GM06990 (cell line): ENCODE measurements around the gene SCAF4.

Experiments used
- DNase-seq: peaks from one replicate; pipeline ENCODE4 v3.0.0-alpha.2; 2011; ENCODE audit not compliant: insufficient read length; ENCODE audit errors: extremely low read depth
- H3K27me3 ChIP-seq: replicated peaks from 2 replicates; pipeline ENCODE4 v1.6.0; 2011; ENCODE audit warnings: low read length; ENCODE audit not compliant: control insufficient read depth, insufficient read depth
- H3K36me3 ChIP-seq: 2 replicates; pipeline ENCODE4 v1.5.1; 2011; ENCODE audit warnings: low read length; ENCODE audit not compliant: control insufficient read depth, insufficient read depth
- H3K4me3 ChIP-seq: replicated peaks from 2 replicates; pipeline ENCODE4 v1.5.1; 2011; ENCODE audit warnings: low read depth, mild to moderate bottlenecking, control low read depth, low read length
- TF ChIP-seq, protein P1 (sequence below): IDR thresholded peaks from 2 replicates; pipeline ENCODE4 v1.5.1; 2011; ENCODE audit warnings: low read length, control low read depth, mild to moderate bottlenecking, inconsistent platforms; ENCODE audit not compliant: insufficient read depth, poor library complexity, severe bottlenecking

SCAF4 gene

GRCh38 chr21:31708541-31708940, 23.4 kb downstream of the SCAF4 start:
- Histone ChIP-seq H3K36me3 (no peaks in the 10 kb centered on the region; the same call in none of the 2 replicates), H3K4me3 (no peak overlapping the region), H3K27me3 (no peaks in the 10 kb centered on the region)
- no peak for DNase-seq
- TF ChIP-seq, protein P1, sequence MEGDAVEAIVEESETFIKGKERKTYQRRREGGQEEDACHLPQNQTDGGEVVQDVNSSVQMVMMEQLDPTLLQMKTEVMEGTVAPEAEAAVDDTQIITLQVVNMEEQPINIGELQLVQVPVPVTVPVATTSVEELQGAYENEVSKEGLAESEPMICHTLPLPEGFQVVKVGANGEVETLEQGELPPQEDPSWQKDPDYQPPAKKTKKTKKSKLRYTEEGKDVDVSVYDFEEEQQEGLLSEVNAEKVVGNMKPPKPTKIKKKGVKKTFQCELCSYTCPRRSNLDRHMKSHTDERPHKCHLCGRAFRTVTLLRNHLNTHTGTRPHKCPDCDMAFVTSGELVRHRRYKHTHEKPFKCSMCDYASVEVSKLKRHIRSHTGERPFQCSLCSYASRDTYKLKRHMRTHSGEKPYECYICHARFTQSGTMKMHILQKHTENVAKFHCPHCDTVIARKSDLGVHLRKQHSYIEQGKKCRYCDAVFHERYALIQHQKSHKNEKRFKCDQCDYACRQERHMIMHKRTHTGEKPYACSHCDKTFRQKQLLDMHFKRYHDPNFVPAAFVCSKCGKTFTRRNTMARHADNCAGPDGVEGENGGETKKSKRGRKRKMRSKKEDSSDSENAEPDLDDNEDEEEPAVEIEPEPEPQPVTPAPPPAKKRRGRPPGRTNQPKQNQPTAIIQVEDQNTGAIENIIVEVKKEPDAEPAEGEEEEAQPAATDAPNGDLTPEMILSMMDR: no peak

- H3K4me3 ChIP-seq: no peak overlapping the region
- DNase-seq: no peak
- H3K27me3 ChIP-seq: no peaks in the 10 kb centered on the region
- TF ChIP-seq, protein P1: no peak
- H3K36me3 ChIP-seq: no peaks in the 10 kb centered on the region; the same call in none of the 2 replicates
These were observed 24.4 kb downstream of the SCAF4 start for GRCh38 chr21:31707499-31707898.

DNA sequence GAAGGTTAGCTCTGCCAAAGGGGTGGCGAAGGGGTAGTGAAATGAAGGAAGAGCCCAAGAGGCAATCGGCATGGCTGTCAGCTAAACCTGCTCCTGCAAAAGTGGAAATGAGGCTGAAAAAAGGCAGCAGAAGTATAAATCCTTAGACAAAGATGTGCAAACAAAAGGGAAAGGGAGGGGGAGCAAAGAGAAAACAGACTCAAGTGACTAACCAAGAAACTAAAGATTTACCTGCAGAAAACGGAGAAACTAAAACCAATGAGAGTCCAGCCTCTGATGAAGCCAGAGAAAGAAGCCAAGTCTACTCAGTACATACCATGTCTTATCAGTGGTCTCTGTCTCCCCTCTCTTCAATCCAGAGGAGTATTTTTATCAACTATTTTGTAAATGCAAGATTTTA, 25.4 kb downstream of the SCAF4 start:
- Histone ChIP-seq H3K27me3 (no peaks in the 10 kb centered on the region), H3K4me3 (no peak overlapping the region), H3K36me3 (peaks cover 2% of the 10 kb centered on the region; the same call in 1 of the 2 replicates)
- no peak for DNase-seq
- TF ChIP-seq, protein P1: no peak

DNA sequence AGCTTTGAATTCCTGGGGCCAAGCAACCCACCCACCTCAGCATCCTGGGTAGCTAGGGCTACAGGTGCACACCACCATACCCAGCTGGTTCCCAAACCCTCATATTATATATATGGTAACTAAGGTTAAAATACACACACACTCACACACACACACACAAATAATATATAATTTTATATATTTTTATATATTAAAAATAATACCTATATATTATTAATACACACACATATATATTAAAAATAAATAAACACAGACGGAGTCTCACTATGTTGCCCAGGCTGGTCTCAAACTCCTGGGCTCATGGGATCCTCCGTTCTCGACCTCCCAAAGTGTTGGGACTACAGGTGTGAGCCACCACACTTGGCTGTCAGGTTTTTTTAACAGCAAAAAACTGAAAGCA, 31.9 kb downstream of the SCAF4 start:
- no peaks in the 10 kb centered on the region for H3K27me3 ChIP-seq
- DNase-seq: no peak
- TF ChIP-seq, protein P1: no peak
- no peak overlapping the region for H3K4me3 ChIP-seq
- peaks cover 8% of the 10 kb centered on the region for H3K36me3 ChIP-seq

DNA sequence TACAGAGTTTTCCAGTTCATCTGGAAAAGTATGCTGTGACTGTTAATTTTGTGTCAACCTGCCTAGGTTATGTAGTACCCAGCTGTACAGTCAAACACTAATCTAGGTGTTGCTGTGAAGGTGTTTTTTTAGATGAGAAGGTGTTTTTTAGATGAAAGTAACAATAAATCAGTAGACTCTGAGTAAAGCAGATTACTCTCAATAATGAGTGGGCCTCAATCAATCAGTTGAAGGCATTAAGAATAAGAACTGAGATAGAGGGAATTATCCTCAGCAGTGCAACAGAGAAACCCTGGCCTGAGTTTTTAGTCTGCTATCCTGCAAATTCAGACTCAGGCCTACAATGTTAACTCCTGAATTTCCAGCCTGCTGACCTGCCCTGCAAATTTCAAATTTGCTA, 33.5 kb downstream of the SCAF4 start:
- H3K27me3 ChIP-seq: no peaks in the 10 kb centered on the region
- TF ChIP-seq, protein P1: no peak
- DNase-seq: no peak
- H3K4me3 ChIP-seq: no peak overlapping the region
- peaks cover 8% of the 10 kb centered on the region for H3K36me3 ChIP-seq

- H3K36me3 ChIP-seq: peaks cover 7% of the 10 kb centered on the region
- H3K27me3 ChIP-seq: no peaks in the 10 kb centered on the region
- H3K4me3 ChIP-seq: no peak overlapping the region
- TF ChIP-seq, protein P1: no peak
- no peak for DNase-seq
These were observed 35.5 kb downstream of the SCAF4 start for GRCh38 chr21:31696424-31696823.
